Calu3 (cell line): ENCODE results near the gene SHISA9. TPM values are rescaled to one million over a fixed set of nuclear protein-coding genes. Genes with fewer than 3 reads are reported as not detected.

Experiments used
- BruUV-seq: library from RNA; stranded (reverse); fragments of 400-500 nt; replicated peaks from 2 replicates; lab custom pipeline; 2021; lab: Mats Ljungman, UMichigan
- CTCF ChIA-PET: fragments of 300-600 bp; sonication (Branson Sonifier 250); formaldehyde crosslinking; loops from one replicate; lab custom pipeline; 2022; ENCODE audit warnings: antibody characterized with exemption; lab: Charles Lee
- DNase-seq: peaks from one replicate; pipeline ENCODE4 v3.0.0; 2022
- H3K27ac Mint-ChIP-seq: one replicate; pipeline ENCODE4 v1.8.0; 2022; ENCODE audit warnings: mixed read lengths; ENCODE audit not compliant: unreplicated experiment
- H3K27me3 Mint-ChIP-seq: one replicate; pipeline ENCODE4 v1.8.0; 2022; ENCODE audit warnings: mixed read lengths; ENCODE audit not compliant: unreplicated experiment
- H3K36me3 Mint-ChIP-seq: one replicate; pipeline ENCODE4 v1.8.0; 2022; ENCODE audit warnings: mild to moderate bottlenecking, moderate library complexity, mixed read lengths; ENCODE audit not compliant: insufficient read depth, unreplicated experiment
- H3K4me1 Mint-ChIP-seq: one replicate; pipeline ENCODE4 v1.8.0; 2022; ENCODE audit warnings: mild to moderate bottlenecking, low read depth, mixed read lengths; ENCODE audit not compliant: unreplicated experiment
- H3K4me3 Mint-ChIP-seq: one replicate; pipeline ENCODE4 v1.8.0; 2022; ENCODE audit warnings: mild to moderate bottlenecking, low read depth, moderate library complexity, mixed read lengths; ENCODE audit not compliant: unreplicated experiment
- H3K9me3 Mint-ChIP-seq: one replicate; pipeline ENCODE4 v1.8.0; 2022; ENCODE audit warnings: low read depth, mixed read lengths; ENCODE audit not compliant: unreplicated experiment
- intact Hi-C: fragments of 100-400 bp; cut with micrococcal nuclease; formaldehyde crosslinking; loops from one replicate; pipeline ENCODE4 v1.10.0; 2022; ENCODE audit not compliant: unreplicated experiment
- total RNA-seq: library from RNA; stranded (reverse); gene quantifications from 2 replicates; pipeline ENCODE4 v1.2.3, GENCODE V29; 2022
- TF ChIP-seq, protein P1 (sequence below): fragments of 200-600 bp; IDR thresholded peaks from one replicate; pipeline ENCODE4 v1.8.0; 2022; ENCODE audit warnings: antibody characterized with exemption; ENCODE audit not compliant: unreplicated experiment

Gene SHISA9
- total RNA-seq, 1 experiment from 2014 or later: not detected

- H3K36me3 Mint-ChIP-seq: no peaks in the 10 kb centered on the region
- TF ChIP-seq, protein P1, sequence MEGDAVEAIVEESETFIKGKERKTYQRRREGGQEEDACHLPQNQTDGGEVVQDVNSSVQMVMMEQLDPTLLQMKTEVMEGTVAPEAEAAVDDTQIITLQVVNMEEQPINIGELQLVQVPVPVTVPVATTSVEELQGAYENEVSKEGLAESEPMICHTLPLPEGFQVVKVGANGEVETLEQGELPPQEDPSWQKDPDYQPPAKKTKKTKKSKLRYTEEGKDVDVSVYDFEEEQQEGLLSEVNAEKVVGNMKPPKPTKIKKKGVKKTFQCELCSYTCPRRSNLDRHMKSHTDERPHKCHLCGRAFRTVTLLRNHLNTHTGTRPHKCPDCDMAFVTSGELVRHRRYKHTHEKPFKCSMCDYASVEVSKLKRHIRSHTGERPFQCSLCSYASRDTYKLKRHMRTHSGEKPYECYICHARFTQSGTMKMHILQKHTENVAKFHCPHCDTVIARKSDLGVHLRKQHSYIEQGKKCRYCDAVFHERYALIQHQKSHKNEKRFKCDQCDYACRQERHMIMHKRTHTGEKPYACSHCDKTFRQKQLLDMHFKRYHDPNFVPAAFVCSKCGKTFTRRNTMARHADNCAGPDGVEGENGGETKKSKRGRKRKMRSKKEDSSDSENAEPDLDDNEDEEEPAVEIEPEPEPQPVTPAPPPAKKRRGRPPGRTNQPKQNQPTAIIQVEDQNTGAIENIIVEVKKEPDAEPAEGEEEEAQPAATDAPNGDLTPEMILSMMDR: no peak
- CTCF ChIA-PET: no interaction called here
These were observed 35.0 kb downstream of the SHISA9 start for GRCh38 chr16:12936391-12936790.

GRCh38 chr16:12941896-12942295 lies 40.5 kb downstream of the SHISA9 start:
- peaks cover 11% of the 10 kb centered on the region for H3K9me3 Mint-ChIP-seq
- DNase-seq: no peak
- CTCF ChIA-PET: no interaction called here
- no peak overlapping the region for H3K27ac Mint-ChIP-seq
- H3K4me1 Mint-ChIP-seq: no peaks in the 10 kb centered on the region
- H3K36me3 Mint-ChIP-seq: no peaks in the 10 kb centered on the region
- intact Hi-C loops: no loop called here
- H3K27me3 Mint-ChIP-seq: no peaks in the 10 kb centered on the region
- no peak overlapping the region for H3K4me3 Mint-ChIP-seq
- TF ChIP-seq, protein P1: no peak
- BruUV-seq: no TSS peak

More at GRCh38 chr16:12936391-12936790, 35.0 kb downstream of the SHISA9 start:
- H3K9me3 Mint-ChIP-seq: peaks cover 10% of the 10 kb centered on the region
- intact Hi-C loops: no loop called here
- no peaks in the 10 kb centered on the region for H3K4me1 Mint-ChIP-seq
- no peak overlapping the region for H3K4me3 Mint-ChIP-seq
- no peak overlapping the region for H3K27ac Mint-ChIP-seq
- no TSS peak for BruUV-seq
- DNase-seq: no peak
- no peaks in the 10 kb centered on the region for H3K27me3 Mint-ChIP-seq

DNA sequence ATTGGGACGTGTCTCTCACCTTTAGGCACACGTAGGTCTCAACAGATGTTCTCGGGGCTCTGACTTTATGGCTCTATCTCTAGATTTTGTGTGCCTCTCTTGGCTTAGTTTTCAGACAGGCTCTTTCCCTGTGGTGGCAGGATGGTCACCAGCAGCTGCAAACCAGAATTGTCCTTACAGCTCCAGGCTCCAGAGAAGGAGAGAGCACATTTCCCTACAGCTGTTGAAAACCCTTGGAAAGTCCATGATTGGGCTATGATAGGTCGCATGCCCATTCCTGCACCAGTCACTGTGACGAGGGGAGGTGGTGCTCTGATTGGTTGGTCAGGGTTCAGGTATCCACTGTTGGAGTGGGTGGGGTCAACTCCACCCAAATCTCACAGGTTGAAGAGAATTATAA lies 41.5 kb downstream of the SHISA9 start:
- intact Hi-C loops: no loop called here
- no peak for DNase-seq
- H3K36me3 Mint-ChIP-seq: no peaks in the 10 kb centered on the region
- no peak overlapping the region for H3K4me3 Mint-ChIP-seq
- H3K9me3 Mint-ChIP-seq: peaks cover 11% of the 10 kb centered on the region
- no peaks in the 10 kb centered on the region for H3K27me3 Mint-ChIP-seq
- H3K4me1 Mint-ChIP-seq: no peaks in the 10 kb centered on the region
- CTCF ChIA-PET: no interaction called here
- TF ChIP-seq, protein P1: no peak
- BruUV-seq: no TSS peak
- no peak overlapping the region for H3K27ac Mint-ChIP-seq

DNA sequence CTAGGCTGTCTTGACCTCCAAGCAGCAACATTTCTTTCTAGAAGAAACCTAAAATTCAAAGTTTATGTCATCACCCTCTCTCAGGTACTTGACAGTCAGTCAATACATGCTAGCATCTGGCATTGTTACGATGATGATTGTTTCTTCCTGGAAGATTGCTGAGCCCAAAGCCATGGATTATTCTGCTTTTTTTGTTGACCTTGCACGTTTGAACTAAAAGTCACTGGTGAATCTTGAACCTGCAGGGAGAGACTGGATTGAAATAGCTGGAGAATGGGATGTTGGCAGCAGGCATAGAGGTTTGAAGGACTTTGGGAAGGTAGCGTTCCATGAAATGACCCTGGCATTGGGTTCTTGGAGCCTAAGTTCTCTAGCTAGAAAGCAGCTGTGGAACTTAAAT lies 42.9 kb downstream of the SHISA9 start:
- H3K27me3 Mint-ChIP-seq: no peaks in the 10 kb centered on the region
- DNase-seq: no peak
- BruUV-seq: no TSS peak
- H3K9me3 Mint-ChIP-seq: peaks cover 8% of the 10 kb centered on the region
- H3K36me3 Mint-ChIP-seq: no peaks in the 10 kb centered on the region
- intact Hi-C loops: no loop called here
- no peak overlapping the region for H3K27ac Mint-ChIP-seq
- CTCF ChIA-PET: no interaction called here
- TF ChIP-seq, protein P1: no peak
- H3K4me3 Mint-ChIP-seq: no peak overlapping the region
- no peaks in the 10 kb centered on the region for H3K4me1 Mint-ChIP-seq
